Hepatic stellate cell (primary cell): ENCODE results near the gene GSTA2.
"Not testable (repeated sequence)": the region's sequence is repeated elsewhere in the genome, so short reads cannot be mapped to it uniquely, and the experiment has no call there.

Experiments used
- DNase-seq: peaks from one replicate; pipeline ENCODE4 v3.0.0; 2011; ENCODE audit warnings: low spot score

Gene GSTA2

GRCh38 chr6:52725535-52726192, 37.6 kb downstream of the GSTA2 start:
- DNase-seq: no peak

DNA sequence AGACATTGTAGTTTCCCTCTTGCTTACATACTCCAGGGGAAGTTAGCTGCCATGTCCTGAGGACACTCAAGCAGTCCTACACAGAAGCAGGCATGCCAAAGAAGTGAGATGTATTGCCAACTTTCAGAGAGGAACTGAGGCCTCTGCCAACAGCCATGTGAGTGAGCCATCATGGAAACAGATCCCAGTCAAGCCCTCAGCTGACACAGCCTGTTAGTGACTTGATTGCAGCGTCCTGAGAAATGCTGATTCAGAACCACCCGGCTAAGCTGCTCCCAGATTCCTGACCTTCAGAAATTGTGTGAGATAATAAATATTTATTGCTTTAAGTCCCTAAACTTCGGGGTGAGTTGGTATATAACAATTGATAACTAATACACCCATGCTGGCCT, 38.1 kb downstream of the GSTA2 start:
- no peak for DNase-seq

DNA sequence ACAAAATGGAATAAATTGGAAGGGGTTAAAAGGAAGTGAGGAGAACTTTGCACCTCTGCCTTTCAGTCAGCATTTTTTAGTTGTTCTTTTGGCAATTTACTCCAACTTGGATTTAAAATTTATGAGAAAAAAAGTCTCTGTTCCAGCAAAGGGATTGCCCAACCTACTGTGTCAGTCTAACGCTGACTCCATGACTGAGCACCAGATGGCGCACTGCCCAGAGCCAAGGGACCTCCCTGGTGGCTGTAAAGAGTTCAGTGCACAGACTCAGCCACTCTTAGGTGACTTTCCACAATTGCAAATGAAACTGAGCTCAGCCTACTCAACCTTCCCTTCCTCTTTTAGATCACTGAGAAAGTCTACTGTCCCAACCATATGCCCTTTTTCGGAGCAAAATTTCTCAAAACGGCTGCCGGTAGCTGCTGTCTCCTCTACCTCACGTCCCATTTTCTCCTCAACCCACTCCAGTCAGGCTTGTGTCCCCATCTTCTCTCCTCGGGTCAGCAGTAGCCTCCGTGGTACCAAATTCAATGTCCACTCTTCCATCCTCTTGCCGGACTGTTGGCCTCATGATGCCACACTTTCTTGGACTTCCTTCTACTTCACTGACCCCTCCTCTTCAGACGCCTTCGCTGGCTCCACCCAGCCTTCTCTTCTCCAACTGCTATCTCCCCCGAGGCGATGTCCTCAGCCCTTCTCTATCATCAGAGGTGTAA, 38.7 kb downstream of the GSTA2 start:
- DNase-seq: peak; percentile 59

GRCh38 chr6:52724042-52724405, 39.3 kb downstream of the GSTA2 start:
- peak; percentile 8 for DNase-seq

DNA sequence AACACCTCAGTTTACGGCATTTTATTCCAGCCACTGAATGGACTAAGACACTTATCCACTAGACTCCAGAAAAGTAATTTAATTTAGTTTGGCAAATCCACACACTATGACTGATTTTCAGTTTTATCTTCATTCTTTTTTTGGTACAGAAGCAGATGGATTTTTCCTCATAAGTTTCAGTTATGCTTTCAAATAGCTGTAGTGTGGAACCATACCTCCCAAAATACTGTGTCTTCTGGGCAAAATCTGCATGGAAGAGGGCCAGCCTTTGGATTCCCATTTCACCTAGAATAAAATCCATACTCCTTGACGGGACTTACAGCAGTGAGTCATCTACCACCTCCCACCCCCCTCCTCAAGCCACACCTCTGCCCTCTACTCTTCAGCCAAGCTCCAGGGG, 43.0 kb downstream of the GSTA2 start:
- DNase-seq: no peak

DNA sequence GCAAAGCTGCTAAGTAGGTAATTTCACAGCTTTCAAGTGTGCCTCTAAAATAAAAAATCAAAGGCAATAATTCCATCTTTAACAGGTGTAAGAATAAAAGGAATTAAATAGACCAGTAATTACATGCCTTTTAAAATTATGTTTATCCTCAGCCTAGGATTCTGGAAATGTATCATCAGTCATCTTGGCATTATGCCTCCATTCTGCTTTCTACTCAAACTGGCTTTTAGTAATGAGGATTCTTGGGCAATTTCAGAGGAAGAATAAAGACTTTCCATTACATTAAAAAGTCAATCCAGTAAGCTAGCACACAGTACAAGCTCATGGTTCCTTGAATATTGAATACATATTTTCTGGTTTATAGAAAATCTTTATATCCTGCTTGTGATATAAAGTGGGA, 44.7 kb downstream of the GSTA2 start:
- no peak for DNase-seq

- DNase-seq: not testable (repeated sequence)
These were observed 48.5 kb downstream of the GSTA2 start for GRCh38 chr6:52714761-52715160.

GRCh38 chr6:52712136-52712535, 51.1 kb downstream of the GSTA2 start:
- no peak for DNase-seq

DNA sequence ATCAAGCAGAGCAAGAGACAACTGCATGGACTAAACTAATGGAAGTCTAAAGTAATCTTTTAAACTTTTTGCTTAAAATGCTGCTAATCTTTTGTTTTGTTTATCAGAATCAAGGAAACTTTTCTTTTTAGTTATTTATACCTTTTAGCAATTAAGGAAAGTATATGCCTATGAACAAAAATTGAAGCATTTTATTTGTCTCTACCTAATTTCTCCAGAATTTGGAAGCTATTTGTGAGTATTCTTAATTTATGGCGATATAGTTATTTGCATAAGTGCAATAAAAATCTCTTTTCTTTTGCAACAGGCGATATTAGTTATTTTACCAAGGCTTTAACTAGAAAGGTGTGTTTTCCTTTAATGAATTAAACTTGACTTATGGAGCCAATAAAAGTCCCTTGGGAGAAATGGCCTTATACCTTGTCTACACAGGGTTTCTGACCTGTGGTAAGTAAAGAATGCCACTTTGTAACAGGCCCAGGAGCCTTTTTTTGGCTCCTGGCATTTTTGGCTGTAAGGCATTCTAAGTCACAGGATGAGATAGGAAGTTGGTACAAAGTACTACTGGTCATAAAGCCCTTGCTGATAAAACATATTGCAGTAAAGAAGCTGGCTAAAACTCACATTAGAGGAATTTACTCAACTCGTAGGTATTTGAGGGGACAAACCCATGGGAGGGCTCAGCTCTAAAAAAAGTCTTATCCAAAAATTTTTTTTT, 55.2 kb downstream of the GSTA2 start:
- DNase-seq: no peak

DNA sequence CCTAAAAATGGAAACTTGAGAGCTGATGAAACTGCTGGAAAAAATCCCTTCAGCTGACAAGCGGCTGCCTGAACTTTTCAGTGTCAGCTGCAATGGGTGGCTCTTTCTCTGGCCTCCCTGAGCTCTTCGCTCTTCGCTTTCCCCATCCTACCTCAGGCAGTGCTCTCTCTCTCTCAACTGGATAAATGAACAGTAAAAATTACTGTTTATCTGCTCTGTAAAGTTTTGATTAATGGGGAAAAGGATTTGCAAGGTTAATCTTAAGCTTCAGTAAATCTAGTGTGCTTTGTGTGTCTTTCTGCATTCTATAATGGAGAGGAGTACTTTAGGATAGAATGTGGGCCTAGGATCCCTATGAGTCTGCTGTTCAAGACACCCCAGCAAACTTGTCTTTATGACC, 57.3 kb downstream of the GSTA2 start:
- no peak for DNase-seq

GRCh38 chr6:52704781-52705502, 58.3 kb downstream of the GSTA2 start:
- DNase-seq: not testable (repeated sequence)

- DNase-seq: no peak
These were observed 59.2 kb downstream of the GSTA2 start for GRCh38 chr6:52704060-52704459.
